Bronchial epithelial cell (primary cell): Measurements from ENCODE around the gene EPB41L4B. TPM values are rescaled to one million over a fixed set of nuclear protein-coding genes. Genes with fewer than 3 reads are reported as not detected.
"Not testable (repeated sequence)": the region's sequence is repeated elsewhere in the genome, so short reads cannot be mapped to it uniquely, and the experiment has no call there.

ENCODE experiments used
- DNase-seq: peaks from one replicate; pipeline ENCODE4 v3.0.0-alpha.2; 2010; ENCODE audit warnings: low read depth
- FAIRE-seq: peaks from 2 replicates; lab custom pipeline; 2011; peaks lifted over from hg19 to GRCh38; lab: Jason Lieb, UNC
- H3K27me3 ChIP-seq: 2 replicates; pipeline ENCODE4 v1.5.1; 2011; ENCODE audit warnings: low read length; ENCODE audit not compliant: control insufficient read depth, insufficient read depth
- H3K36me3 ChIP-seq: 2 replicates; pipeline ENCODE4 v1.5.1; 2011; ENCODE audit warnings: low read length; ENCODE audit not compliant: control insufficient read depth, insufficient read depth
- H3K4me3 ChIP-seq: 2 replicates; pipeline ENCODE4 v1.5.1; 2011; ENCODE audit warnings: mild to moderate bottlenecking, low read depth, low read length, control low read depth
- total RNA-seq: library from RNA; depleted of rRNA; stranded (reverse); fragments of >200 nt; gene quantifications from 2 replicates; pipeline ENCODE4 v1.2.1, GENCODE V29; 2014
- TF ChIP-seq, protein P1 (sequence below): IDR thresholded peaks from 2 replicates; pipeline ENCODE4 v1.5.1; 2011; ENCODE audit warnings: mild to moderate bottlenecking, moderate library complexity, low read length, control low read depth, inconsistent platforms; ENCODE audit not compliant: insufficient read depth, severe bottlenecking

The EPB41L4B gene
- total RNA-seq, 1 donor from 2014 or later: 30.3 TPM

DNA sequence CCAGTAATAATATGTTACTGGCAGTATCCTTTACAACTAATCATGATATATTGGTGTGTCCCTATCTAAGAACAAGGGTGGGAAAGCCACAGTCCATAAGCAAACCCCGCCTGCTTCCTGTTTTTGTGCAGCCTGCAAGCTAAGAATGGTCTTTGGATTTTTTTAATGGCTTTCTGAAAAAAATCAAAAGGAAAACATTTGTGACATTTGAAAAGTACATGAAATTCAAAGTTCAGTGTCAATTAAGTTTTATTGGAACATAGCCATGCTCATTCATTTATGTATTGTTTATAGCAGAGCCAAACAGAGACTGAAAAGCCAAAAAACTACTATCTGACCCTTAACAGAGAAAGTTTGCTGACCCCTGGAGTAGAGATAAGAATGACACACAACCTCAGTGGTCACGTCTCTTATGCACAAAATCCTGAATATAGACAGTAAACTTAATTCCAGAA lies 188.3 kb downstream of the EPB41L4B start:
- TF ChIP-seq, protein P1, sequence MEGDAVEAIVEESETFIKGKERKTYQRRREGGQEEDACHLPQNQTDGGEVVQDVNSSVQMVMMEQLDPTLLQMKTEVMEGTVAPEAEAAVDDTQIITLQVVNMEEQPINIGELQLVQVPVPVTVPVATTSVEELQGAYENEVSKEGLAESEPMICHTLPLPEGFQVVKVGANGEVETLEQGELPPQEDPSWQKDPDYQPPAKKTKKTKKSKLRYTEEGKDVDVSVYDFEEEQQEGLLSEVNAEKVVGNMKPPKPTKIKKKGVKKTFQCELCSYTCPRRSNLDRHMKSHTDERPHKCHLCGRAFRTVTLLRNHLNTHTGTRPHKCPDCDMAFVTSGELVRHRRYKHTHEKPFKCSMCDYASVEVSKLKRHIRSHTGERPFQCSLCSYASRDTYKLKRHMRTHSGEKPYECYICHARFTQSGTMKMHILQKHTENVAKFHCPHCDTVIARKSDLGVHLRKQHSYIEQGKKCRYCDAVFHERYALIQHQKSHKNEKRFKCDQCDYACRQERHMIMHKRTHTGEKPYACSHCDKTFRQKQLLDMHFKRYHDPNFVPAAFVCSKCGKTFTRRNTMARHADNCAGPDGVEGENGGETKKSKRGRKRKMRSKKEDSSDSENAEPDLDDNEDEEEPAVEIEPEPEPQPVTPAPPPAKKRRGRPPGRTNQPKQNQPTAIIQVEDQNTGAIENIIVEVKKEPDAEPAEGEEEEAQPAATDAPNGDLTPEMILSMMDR: no peak
- no peaks in the 10 kb centered on the region for H3K27me3 ChIP-seq
- no peak overlapping the region for H3K4me3 ChIP-seq
- DNase-seq (no peak), FAIRE-seq (no peak)
- H3K36me3 ChIP-seq: no peaks in the 10 kb centered on the region

DNA sequence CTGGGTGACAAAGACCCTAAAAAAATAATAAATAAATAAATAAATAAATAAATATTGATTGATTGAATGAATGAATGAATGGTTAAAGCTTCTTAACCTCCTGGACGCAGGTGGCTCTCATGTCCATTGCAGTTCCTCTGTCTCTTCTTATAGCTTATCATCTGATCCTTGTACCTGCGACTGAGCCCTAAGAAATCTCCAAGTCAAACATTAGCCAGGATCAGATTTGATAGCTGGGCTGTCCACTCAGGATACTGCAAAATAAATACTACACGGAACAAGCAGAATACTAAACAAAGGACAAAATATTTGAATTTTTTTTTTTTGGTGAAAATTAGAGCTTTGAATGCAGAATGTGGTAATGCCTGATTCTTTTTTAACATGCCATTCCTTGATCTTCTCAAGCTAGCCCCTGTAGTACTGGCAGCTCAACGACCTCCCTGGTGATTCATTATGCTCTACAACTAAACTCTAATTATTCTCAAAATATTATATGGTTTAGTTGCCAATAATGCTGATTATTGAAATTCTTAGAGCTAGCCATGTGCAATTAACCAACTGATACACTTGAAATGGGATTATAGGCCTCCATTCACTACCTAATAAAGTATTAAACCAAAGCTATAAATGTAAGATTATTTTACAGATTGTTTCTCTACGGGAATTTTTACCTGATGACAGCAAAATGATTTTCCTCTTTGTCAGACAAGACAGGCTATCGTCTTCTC lies 191.2 kb downstream of the EPB41L4B start:
- no peak for DNase-seq
- Histone ChIP-seq H3K27me3 (no peaks in the 10 kb centered on the region), H3K36me3 (no peaks in the 10 kb centered on the region), H3K4me3 (no peak overlapping the region)
- TF ChIP-seq, protein P1: no peak
- FAIRE-seq: no peak

DNA sequence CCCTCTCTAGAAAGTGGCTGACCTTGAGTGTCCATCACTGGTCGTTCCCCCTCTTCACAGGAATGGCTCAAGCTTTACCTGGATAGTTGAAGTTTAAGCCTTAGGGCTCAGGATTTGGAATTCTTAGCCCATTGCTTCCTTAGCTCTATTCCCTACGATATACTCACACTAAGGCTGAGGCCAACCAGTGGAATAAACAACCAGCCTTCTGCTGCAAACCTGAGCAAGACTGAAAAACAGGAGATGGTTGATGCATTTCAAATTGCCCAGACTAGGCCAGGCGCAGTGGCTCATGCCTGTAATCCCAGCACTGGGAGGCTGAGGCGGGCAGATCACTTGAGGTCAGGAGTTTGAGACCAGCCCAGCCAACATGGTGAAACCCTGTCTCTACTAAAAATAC lies 194.2 kb downstream of the EPB41L4B start:
- H3K36me3 ChIP-seq, H3K4me3 ChIP-seq, DNase-seq, FAIRE-seq, H3K27me3 ChIP-seq: not testable (repeated sequence)

DNA sequence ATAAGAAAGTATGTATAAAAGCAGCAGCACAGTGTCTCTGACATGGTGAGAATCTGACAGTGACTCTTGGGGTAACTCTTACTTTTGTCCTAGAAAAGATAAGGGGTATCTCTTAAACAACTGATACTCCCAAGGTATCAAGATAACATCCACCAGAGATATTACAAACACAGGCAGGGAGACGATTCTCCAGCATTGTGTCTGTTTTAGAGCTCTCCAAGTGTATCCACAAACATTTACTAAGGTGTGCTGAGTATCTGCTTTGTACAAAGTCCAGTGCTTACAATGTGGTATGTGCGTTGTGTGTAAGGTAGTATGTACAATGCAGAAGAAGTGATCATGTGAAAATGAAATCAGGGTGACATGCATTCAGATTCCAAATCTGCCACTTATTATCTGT lies 196.7 kb downstream of the EPB41L4B start:
- no peaks in the 10 kb centered on the region for H3K36me3 ChIP-seq
- TF ChIP-seq, protein P1: no peak
- DNase-seq (no peak), FAIRE-seq (no peak)
- no peaks in the 10 kb centered on the region for H3K27me3 ChIP-seq
- no peak overlapping the region for H3K4me3 ChIP-seq

DNA sequence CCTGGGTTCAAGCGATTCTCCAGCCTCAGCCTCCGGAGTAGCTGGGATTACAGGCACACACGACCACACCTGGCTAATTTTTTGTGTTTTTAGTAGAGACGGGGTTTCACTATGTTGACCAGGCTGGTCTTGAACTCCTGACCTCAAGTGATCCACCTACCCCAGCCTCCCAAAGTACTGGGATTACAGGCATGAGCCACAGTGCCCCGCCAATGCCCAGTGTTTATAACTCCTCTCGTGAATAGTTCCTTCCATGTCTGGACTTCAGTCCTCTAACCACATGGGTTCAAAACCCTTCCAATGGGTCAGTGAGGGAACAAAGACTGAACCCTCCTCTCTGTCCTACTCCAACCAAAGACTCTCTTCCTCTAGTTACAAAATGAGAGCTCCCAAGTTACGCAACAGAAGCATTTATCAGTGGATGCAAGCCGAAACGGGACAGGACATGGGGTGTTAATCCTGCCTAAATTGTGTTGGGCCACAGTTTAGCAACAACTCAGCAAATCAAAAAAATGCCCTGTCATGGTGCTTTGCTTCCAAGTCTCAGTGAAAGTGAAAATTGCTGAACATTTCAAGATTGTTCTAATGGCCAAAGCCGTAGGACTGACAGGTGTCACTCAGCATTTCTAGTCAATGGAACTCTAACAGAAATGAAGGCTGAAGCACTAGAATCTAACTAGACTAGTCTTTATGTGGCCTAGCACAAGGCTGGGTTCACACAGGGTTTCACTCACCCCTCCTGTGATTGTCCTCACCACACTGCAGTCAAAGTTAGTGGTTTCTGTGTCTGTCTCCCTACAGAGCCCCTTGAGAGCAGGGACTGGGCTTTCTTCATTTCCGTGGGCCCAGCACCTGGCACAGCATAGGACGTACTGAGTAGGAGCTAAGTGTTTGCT lies 197.9 kb downstream of the EPB41L4B start:
- no peak for DNase-seq
- no peaks in the 10 kb centered on the region for H3K27me3 ChIP-seq
- no peak overlapping the region for H3K4me3 ChIP-seq
- no peak for FAIRE-seq
- TF ChIP-seq, protein P1: no peak
- no peaks in the 10 kb centered on the region for H3K36me3 ChIP-seq

Other genes starting within 250 kb of the EPB41L4B start
- gene TMEM245, start 201.1 kb downstream of the EPB41L4B start, total RNA-seq: 34.2 and 37.1 TPM in 2 replicates
- under 0.01 TPM in 1 of 2 replicates, not detected in the other for gene FRRS1L, start 153.8 kb downstream of the EPB41L4B start, total RNA-seq
- 14.2 and 26.2 TPM in 2 replicates for gene PTPN3, start 177.2 kb upstream of the EPB41L4B start, total RNA-seq